Measurements from ENCODE around the gene KIRREL3. TPM values are rescaled to one million over a fixed set of nuclear protein-coding genes. Genes with fewer than 3 reads are reported as not detected.

KIRREL3 gene
- total and polyA plus RNA-seq, 2 of the 4 experiments (the other 2 are of a cell fraction), result 10.9 to 15.9 TPM

GRCh38 chr11:126864934-126865333, 135.6 kb downstream of the KIRREL3 start:
- Histone ChIP-seq H2BK120ac (ENCODE audit: low read depth, low read length) (no peak overlapping the region), H2AFZ (replicated peaks; ENCODE audit: low read length, poor library complexity) (no peak overlapping the region), H3K79me1 (ENCODE audit: low read depth in 1 of 2, low read length in 2 of 2) (peaks cover 7 to 12% of the 10 kb centered on the region in 2 experiments; a peak in 1 of 4 replicates), H3K4ac (ENCODE audit: low read depth, low read length) (no peak overlapping the region), H2BK5ac (ENCODE audit: low read depth, low read length, poor library complexity, severe bottlenecking) (no peak overlapping the region), H4K91ac (ENCODE audit: insufficient read depth, low read depth, low read length) (no peak overlapping the region), H3K56ac (ENCODE audit: extremely low read depth, insufficient read depth, low read length) (no peak overlapping the region), H3K4me1 (ENCODE audit: control insufficient read depth, insufficient read depth, low read length) (no peaks in the 10 kb centered on the region), H3K9me3 (ENCODE audit: control insufficient read depth, insufficient read depth, low read length) (no peaks in the 10 kb centered on the region), H3K27ac (ENCODE audit: insufficient read depth, low read length) (no peak overlapping the region), H3K36me3 (ENCODE audit: control insufficient read depth, insufficient read depth, low read length) (no peaks in the 10 kb centered on the region), H2BK20ac (ENCODE audit: low read depth, low read length) (no peak overlapping the region), H3K9ac (ENCODE audit: low read depth, low read length) (no peak overlapping the region), H4K20me1 (ENCODE audit: insufficient read depth, low read length) (no peaks in the 10 kb centered on the region), H3K4me3 (ENCODE audit: insufficient read depth, low read depth, low read length) (no peak overlapping the region), H2AK9ac (replicated peaks; ENCODE audit: low read depth, low read length, poor library complexity) (no peak overlapping the region), H2AK5ac (ENCODE audit: low read depth, low read length) (no peak overlapping the region), H4K5ac (ENCODE audit: low read depth, low read length) (no peak overlapping the region), H3K27me3 (ENCODE audit: control insufficient read depth, insufficient read depth, low read length) (no peaks in the 10 kb centered on the region), H4K8ac (ENCODE audit: low read depth in 2 of 2, low read length in 2 of 2) (no peak overlapping the region), H3K4me2 (ENCODE audit: low read depth, low read length) (no peak overlapping the region), H3K9me1 (ENCODE audit: insufficient read depth, low read length) (peaks cover 7% of the 10 kb centered on the region), H3K14ac (replicated peaks; ENCODE audit: low read depth, low read length) (no peak overlapping the region), H3K18ac (ENCODE audit: low read depth, low read length) (no peak overlapping the region), H3K23ac (ENCODE audit: low read depth, low read length) (no peak overlapping the region), H2BK15ac (ENCODE audit: low read depth, low read length) (no peak overlapping the region)
- in situ Hi-C loops (cut with MboI; ENCODE audit: low sequenced_read_pairs), result no loop called here
- ATAC-seq (ENCODE audit: low read depth) (no peak), DNase-seq (no peak)
- BruUV-seq (replicated peaks), result no TSS peak
- intact Hi-C loops (cut with micrococcal nuclease), result no loop called here
- TF ChIP-seq CTCF (conservative IDR thresholded peaks at IDR 0.05; ENCODE audit: low read depth, low read length) (no peak), POLR2A (IDR thresholded peaks at IDR 0.05; ENCODE audit: low read depth, low read length) (no peak), USF2 (IDR thresholded peaks at IDR 0.05; ENCODE audit: low read depth, low read length) (no peak), CEBPB (IDR thresholded peaks at IDR 0.05; ENCODE audit: low read depth, low read length) (no peak), NFE2L2 (IDR thresholded peaks at IDR 0.05; ENCODE audit: low read depth, low read length) (no peak), MAFK (IDR thresholded peaks at IDR 0.05; ENCODE audit: low read depth, low read length) (no peak), BHLHE40 (IDR thresholded peaks at IDR 0.05; ENCODE audit: low read depth, low read length) (no peak), MAZ (IDR thresholded peaks at IDR 0.05; ENCODE audit: borderline replicate concordance, low read depth, low read length) (no peak), RCOR1 (IDR thresholded peaks at IDR 0.05; ENCODE audit: insufficient replicate concordance, low read length) (no peak), SMC3 (IDR thresholded peaks at IDR 0.05; ENCODE audit: low read depth, low read length) (no peak), CHD1 (IDR thresholded peaks at IDR 0.05; ENCODE audit: low read depth, low read length) (no peak), RFX5 (IDR thresholded peaks at IDR 0.05; ENCODE audit: low read depth, low read length) (no peak), ELK1 (IDR thresholded peaks at IDR 0.05; ENCODE audit: borderline replicate concordance, low read depth, low read length) (no peak), RAD21 (IDR thresholded peaks at IDR 0.05; ENCODE audit: low read length) (no peak), FOS (IDR thresholded peaks at IDR 0.05; ENCODE audit: low read depth, low read length) (no peak), MXI1 (IDR thresholded peaks at IDR 0.05; ENCODE audit: borderline replicate concordance, low read depth, low read length) (no peak)
- CTCF ChIA-PET, result interaction anchor here (0.6 kb wide), 1 partner anchor 14 kb away, joined by 3 read pairs; no protein-coding TSS in a partner anchor
- dilution Hi-C loops (cut with HindIII; ENCODE audit: low sequenced_read_pairs, unreplicated experiment), result no loop called here
- POLR2A ChIA-PET (ENCODE audit: unreplicated experiment), result no interaction called here
- 60% methylated on average over 1 of the region's 4 CpGs; no CpG with 5 or more reads in 1 of the 2 experiments for WGBS, 2 experiments (ENCODE audit: extremely low coverage in 2 of 2, insufficient read length in 1 of 2)

All from IMR-90 (cell line).